CD14-positive monocyte (primary cell): ENCODE results near the gene PKHD1. TPM values are rescaled to one million over a fixed set of nuclear protein-coding genes. Genes with fewer than 3 reads are reported as not detected.

Experiments
- DNase-seq, 3 donors: peaks; one replicate each; pipeline ENCODE4 v3.0.0-alpha.2; 2011 to 2022
- H2AFZ ChIP-seq: 2 replicates; pipeline ENCODE4 v1.6.0; 2012; ENCODE audit warnings: mild to moderate bottlenecking, low read depth, low read length, inconsistent platforms; ENCODE audit not compliant: insufficient read depth, poor library complexity, severe bottlenecking
- H3K27ac ChIP-seq, 2 donors: 1 replicate in 1 of 2; 2 replicates in 1 of 2; pipeline ENCODE4 v1.5.1; 2012 to 2013; ENCODE audit warnings: low read length in 2 of 2, control low read depth in 1 of 2, inconsistent platforms in 1 of 2, low read depth in 1 of 2, mild to moderate bottlenecking in 1 of 2
- H3K27me3 ChIP-seq, 2 donors: one replicate each; pipeline versions ENCODE4 v1.6.0 to v1.6.1; 2011 to 2013; ENCODE audit warnings: low read length in 2 of 2; ENCODE audit not compliant: control insufficient read depth in 2 of 2, insufficient read depth in 2 of 2
- H3K36me3 ChIP-seq, 2 donors: replicated peaks in 1 of 2; 1 replicate in 1 of 2; 2 replicates in 1 of 2; pipeline versions ENCODE4 v1.5.1 to v1.6.1; 2012 to 2013; ENCODE audit warnings: low read length in 2 of 2, control low read depth in 1 of 2, inconsistent platforms in 1 of 2, mild to moderate bottlenecking in 1 of 2; ENCODE audit not compliant: insufficient read depth in 2 of 2, control insufficient read depth in 1 of 2
- H3K4me1 ChIP-seq, 2 donors: 1 replicate in 1 of 2; 2 replicates in 1 of 2; pipeline versions ENCODE4 v1.5.1 to v1.6.1; 2012 to 2013; ENCODE audit warnings: low read length in 2 of 2, control low read depth in 1 of 2, inconsistent platforms in 1 of 2, mild to moderate bottlenecking in 1 of 2, moderate library complexity in 1 of 2; ENCODE audit not compliant: insufficient read depth in 2 of 2, control insufficient read depth in 1 of 2
- H3K4me2 ChIP-seq: replicated peaks from 2 replicates; pipeline ENCODE3; 2012; ENCODE audit warnings: low read length, moderate library complexity, mild to moderate bottlenecking; ENCODE audit not compliant: poor library complexity, severe bottlenecking; ENCODE audit errors: extremely low read depth
- H3K4me3 ChIP-seq, 3 experiments: fragments of 200-600 bp in 1 of 3; sonication (generic) in 1 of 3; replicated peaks in 1 of 3; 1 replicate in 2 of 3; 2 replicates in 1 of 3; pipeline ENCODE4 v1.5.1; 2011 to 2013; ENCODE audit warnings: low read length in 3 of 3, mild to moderate bottlenecking in 3 of 3, control low read depth in 2 of 3, low read depth in 2 of 3, inconsistent platforms in 1 of 3, moderate library complexity in 1 of 3
- H3K79me2 ChIP-seq: 2 replicates; pipeline ENCODE4 v1.6.0; 2012; ENCODE audit warnings: mild to moderate bottlenecking, control low read depth, inconsistent platforms, low read length, moderate library complexity; ENCODE audit not compliant: insufficient read depth
- H3K9ac ChIP-seq: 2 replicates; pipeline ENCODE4 v1.6.0; 2017; ENCODE audit warnings: low read length, mild to moderate bottlenecking; ENCODE audit not compliant: insufficient read depth, poor library complexity, severe bottlenecking
- H3K9me3 ChIP-seq, 2 donors: replicated peaks in 1 of 2; 1 replicate in 1 of 2; 2 replicates in 1 of 2; pipeline versions ENCODE4 v1.5.1 to v1.6.1; 2012 to 2013; ENCODE audit warnings: low read length in 2 of 2, control low read depth in 1 of 2; ENCODE audit not compliant: control insufficient read depth in 1 of 2, insufficient read depth in 1 of 2
- H4K20me1 ChIP-seq: 2 replicates; pipeline ENCODE4 v1.6.0; 2012; ENCODE audit warnings: mild to moderate bottlenecking, low read length, control low read depth, moderate library complexity; ENCODE audit not compliant: insufficient read depth
- H3K27ac Mint-ChIP-seq, 7 donors: one replicate each; pipeline ENCODE4 v1.8.0; 2020; ENCODE audit warnings: mild to moderate bottlenecking in 7 of 7, mixed read lengths in 7 of 7, moderate library complexity in 6 of 7, inconsistent platforms in 2 of 7
- H3K27me3 Mint-ChIP-seq, 3 donors: one replicate each; pipeline ENCODE4 v1.8.0; 2021 to 2022; ENCODE audit warnings: low read depth in 3 of 3, mild to moderate bottlenecking in 3 of 3, mixed read lengths in 3 of 3, moderate library complexity in 3 of 3, inconsistent platforms in 1 of 3
- H3K36me3 Mint-ChIP-seq, 2 donors: one replicate each; pipeline ENCODE4 v1.8.0; 2020; ENCODE audit warnings: mixed read lengths in 2 of 2, inconsistent platforms in 1 of 2, mild to moderate bottlenecking in 1 of 2
- H3K4me1 Mint-ChIP-seq: one replicate; pipeline ENCODE4 v1.8.0; 2020; ENCODE audit warnings: mild to moderate bottlenecking, mixed read lengths
- H3K4me3 Mint-ChIP-seq, 2 donors: one replicate each; pipeline ENCODE4 v1.8.0; 2020; ENCODE audit warnings: mild to moderate bottlenecking in 2 of 2, mixed read lengths in 2 of 2, moderate library complexity in 1 of 2
- H3K9me3 Mint-ChIP-seq, 7 donors: one replicate each; pipeline ENCODE4 v1.8.0; 2020 to 2022; ENCODE audit warnings: mixed read lengths in 7 of 7, mild to moderate bottlenecking in 6 of 7, moderate library complexity in 6 of 7, inconsistent platforms in 2 of 7
- WGBS: methylation state at CpG from one replicate; pipeline ENCODE4 v1.1.5; 2013; ENCODE audit warnings: missing lambda C conversion rate; ENCODE audit not compliant: insufficient coverage; 5-methylcytosine and 5-hydroxymethylcytosine counted together
- intact Hi-C, 2 donors: fragments of 100-400 bp; cut with micrococcal nuclease; formaldehyde crosslinking; loops; one replicate each; pipeline versions ENCODE4 v1.15.0 to v1.15.1; 2023
- polyA plus RNA-seq, 3 donors: library from polyadenylated mRNA; depleted of rRNA in 1 of 3; unstranded in 2 of 3; stranded (reverse) in 1 of 3; fragments of 300-500 nt in 2 of 3; fragments of >200 nt in 1 of 3; fragmentation: Illumina TruSeq in 2 of 3; gene quantifications; 1 replicate in 2 of 3; 2 replicates in 1 of 3; pipeline ENCODE4 v1.2.3, GENCODE V29; 2012 to 2021
- TF ChIP-seq, protein P1 (sequence below): fragments of 200-600 bp; IDR thresholded peaks from one replicate; pipeline ENCODE4 v1.8.0; 2022; ENCODE audit warnings: antibody characterized with exemption, mild to moderate bottlenecking

PKHD1 gene
- polyA plus RNA-seq, 3 donors, result not detected

- intact Hi-C loops, result no loop called here
- no peak overlapping the region for H3K9ac ChIP-seq
- H3K27ac ChIP-seq, result no peak overlapping the region
- no peaks in the 10 kb centered on the region for H4K20me1 ChIP-seq
- H3K4me3 ChIP-seq, result no peak overlapping the region
- TF ChIP-seq, protein P1, sequence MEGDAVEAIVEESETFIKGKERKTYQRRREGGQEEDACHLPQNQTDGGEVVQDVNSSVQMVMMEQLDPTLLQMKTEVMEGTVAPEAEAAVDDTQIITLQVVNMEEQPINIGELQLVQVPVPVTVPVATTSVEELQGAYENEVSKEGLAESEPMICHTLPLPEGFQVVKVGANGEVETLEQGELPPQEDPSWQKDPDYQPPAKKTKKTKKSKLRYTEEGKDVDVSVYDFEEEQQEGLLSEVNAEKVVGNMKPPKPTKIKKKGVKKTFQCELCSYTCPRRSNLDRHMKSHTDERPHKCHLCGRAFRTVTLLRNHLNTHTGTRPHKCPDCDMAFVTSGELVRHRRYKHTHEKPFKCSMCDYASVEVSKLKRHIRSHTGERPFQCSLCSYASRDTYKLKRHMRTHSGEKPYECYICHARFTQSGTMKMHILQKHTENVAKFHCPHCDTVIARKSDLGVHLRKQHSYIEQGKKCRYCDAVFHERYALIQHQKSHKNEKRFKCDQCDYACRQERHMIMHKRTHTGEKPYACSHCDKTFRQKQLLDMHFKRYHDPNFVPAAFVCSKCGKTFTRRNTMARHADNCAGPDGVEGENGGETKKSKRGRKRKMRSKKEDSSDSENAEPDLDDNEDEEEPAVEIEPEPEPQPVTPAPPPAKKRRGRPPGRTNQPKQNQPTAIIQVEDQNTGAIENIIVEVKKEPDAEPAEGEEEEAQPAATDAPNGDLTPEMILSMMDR, result no peak
- no peak overlapping the region for H2AFZ ChIP-seq
- Mint-ChIP-seq H3K4me1 (no peaks in the 10 kb centered on the region), H3K36me3 (no peaks in the 10 kb centered on the region), H3K27me3 (peaks cover 2 to 5% (median 2%) of the 10 kb centered on the region in 3 donors), H3K4me3 (no peak overlapping the region), H3K27ac (no peak overlapping the region), H3K9me3 (peaks cover 0 to 2% (median 0%) of the 10 kb centered on the region in 7 donors)
- no peak overlapping the region for H3K4me2 ChIP-seq
- no peaks in the 10 kb centered on the region for H3K36me3 ChIP-seq
- H3K79me2 ChIP-seq, result no peaks in the 10 kb centered on the region
- 100% methylated on average over 2 of the region's 3 CpGs for WGBS
- H3K4me1 ChIP-seq, result no peaks in the 10 kb centered on the region
- no peaks in the 10 kb centered on the region for H3K9me3 ChIP-seq
- no peak for DNase-seq
- H3K27me3 ChIP-seq, result no peaks in the 10 kb centered on the region
These were observed 10.1 kb downstream of the PKHD1 start for GRCh38 chr6:52077180-52077884.

DNA sequence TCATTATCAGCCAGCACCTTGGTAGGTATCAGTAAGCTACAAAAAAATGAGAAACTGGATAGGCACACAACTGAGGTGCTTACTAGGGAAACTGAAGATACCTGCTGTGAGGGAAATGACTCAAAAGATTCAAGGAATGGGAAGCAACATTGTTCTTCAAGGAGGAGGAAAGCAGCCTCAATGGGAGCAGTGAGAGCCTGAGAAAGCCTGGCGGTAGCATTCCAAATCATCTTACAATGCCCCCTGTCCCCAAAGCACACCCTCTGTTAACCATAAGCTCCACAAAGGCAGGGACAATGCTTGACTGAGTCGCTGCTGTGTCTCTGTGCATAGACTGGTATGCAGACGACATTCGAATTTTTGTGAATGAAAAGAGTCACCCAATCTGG is 10.6 kb downstream of the PKHD1 start:
- peaks cover 0 to 2% (median 0%) of the 10 kb centered on the region in 7 donors for H3K9me3 Mint-ChIP-seq
- Histone ChIP-seq H3K36me3 (no peaks in the 10 kb centered on the region), H3K4me1 (no peaks in the 10 kb centered on the region), H3K9me3 (no peaks in the 10 kb centered on the region), H3K27ac (no peak overlapping the region), H3K4me3 (no peak overlapping the region), H3K9ac (no peak overlapping the region), H3K27me3 (no peaks in the 10 kb centered on the region), H4K20me1 (no peaks in the 10 kb centered on the region), H2AFZ (no peak overlapping the region), H3K79me2 (no peaks in the 10 kb centered on the region), H3K4me2 (no peak overlapping the region)
- H3K27ac Mint-ChIP-seq, result no peak overlapping the region
- TF ChIP-seq, protein P1, result no peak
- no peak overlapping the region for H3K4me3 Mint-ChIP-seq
- DNase-seq, result no peak
- no peaks in the 10 kb centered on the region for H3K4me1 Mint-ChIP-seq
- no peaks in the 10 kb centered on the region for H3K36me3 Mint-ChIP-seq
- 70% methylated on average over 4 of the region's 4 CpGs for WGBS
- peaks cover 2 to 3% (median 2%) of the 10 kb centered on the region in 3 donors for H3K27me3 Mint-ChIP-seq
- intact Hi-C loops, result no loop called here
